GM23338 (cell line): Measurements from ENCODE around the gene THSD4.

Experiments
- EZH2 ChIP-seq: fragments of 200-600 bp; sonication (generic); IDR thresholded peaks from one replicate; pipeline ENCODE4 v1.8.0; 2017; ENCODE audit warnings: antibody characterized with exemption, mild to moderate bottlenecking, low read depth; ENCODE audit not compliant: unreplicated experiment
- JUNB ChIP-seq: IDR thresholded peaks from one replicate; pipeline ENCODE4 v1.6.1; 2016; ENCODE audit warnings: antibody characterized with exemption; ENCODE audit not compliant: unreplicated experiment
- POLR2AphosphoS5 ChIP-seq: IDR thresholded peaks from 2 replicates; pipeline ENCODE4 v1.6.1; 2016; ENCODE audit warnings: antibody characterized with exemption, low read depth
- TF ChIP-seq, protein P1 (sequence below), 2 experiments: fragments of 200-600 bp in 1 of 2; sonication (generic) in 1 of 2; conservative IDR thresholded peaks; 2 replicates each; pipeline versions ENCODE4 v1.5.1 to v1.6.1; 2016 to 2017; ENCODE audit warnings: antibody characterized with exemption in 2 of 2, low read depth in 2 of 2, mild to moderate bottlenecking in 2 of 2, moderate library complexity in 1 of 2
- TF ChIP-seq, protein P2 (sequence below): IDR thresholded peaks from one replicate; pipeline ENCODE4 v1.6.1; 2018; ENCODE audit warnings: antibody characterized with exemption; ENCODE audit not compliant: unreplicated experiment

- TF ChIP-seq POLR2AphosphoS5 (no peak), EZH2 (no peak), JUNB (no peak)
- TF ChIP-seq, protein P1, sequence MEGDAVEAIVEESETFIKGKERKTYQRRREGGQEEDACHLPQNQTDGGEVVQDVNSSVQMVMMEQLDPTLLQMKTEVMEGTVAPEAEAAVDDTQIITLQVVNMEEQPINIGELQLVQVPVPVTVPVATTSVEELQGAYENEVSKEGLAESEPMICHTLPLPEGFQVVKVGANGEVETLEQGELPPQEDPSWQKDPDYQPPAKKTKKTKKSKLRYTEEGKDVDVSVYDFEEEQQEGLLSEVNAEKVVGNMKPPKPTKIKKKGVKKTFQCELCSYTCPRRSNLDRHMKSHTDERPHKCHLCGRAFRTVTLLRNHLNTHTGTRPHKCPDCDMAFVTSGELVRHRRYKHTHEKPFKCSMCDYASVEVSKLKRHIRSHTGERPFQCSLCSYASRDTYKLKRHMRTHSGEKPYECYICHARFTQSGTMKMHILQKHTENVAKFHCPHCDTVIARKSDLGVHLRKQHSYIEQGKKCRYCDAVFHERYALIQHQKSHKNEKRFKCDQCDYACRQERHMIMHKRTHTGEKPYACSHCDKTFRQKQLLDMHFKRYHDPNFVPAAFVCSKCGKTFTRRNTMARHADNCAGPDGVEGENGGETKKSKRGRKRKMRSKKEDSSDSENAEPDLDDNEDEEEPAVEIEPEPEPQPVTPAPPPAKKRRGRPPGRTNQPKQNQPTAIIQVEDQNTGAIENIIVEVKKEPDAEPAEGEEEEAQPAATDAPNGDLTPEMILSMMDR (conservative IDR thresholded peaks at IDR 0.05; ENCODE audit: low read depth in 2 of 2) = no peak
- TF ChIP-seq, protein P2, sequence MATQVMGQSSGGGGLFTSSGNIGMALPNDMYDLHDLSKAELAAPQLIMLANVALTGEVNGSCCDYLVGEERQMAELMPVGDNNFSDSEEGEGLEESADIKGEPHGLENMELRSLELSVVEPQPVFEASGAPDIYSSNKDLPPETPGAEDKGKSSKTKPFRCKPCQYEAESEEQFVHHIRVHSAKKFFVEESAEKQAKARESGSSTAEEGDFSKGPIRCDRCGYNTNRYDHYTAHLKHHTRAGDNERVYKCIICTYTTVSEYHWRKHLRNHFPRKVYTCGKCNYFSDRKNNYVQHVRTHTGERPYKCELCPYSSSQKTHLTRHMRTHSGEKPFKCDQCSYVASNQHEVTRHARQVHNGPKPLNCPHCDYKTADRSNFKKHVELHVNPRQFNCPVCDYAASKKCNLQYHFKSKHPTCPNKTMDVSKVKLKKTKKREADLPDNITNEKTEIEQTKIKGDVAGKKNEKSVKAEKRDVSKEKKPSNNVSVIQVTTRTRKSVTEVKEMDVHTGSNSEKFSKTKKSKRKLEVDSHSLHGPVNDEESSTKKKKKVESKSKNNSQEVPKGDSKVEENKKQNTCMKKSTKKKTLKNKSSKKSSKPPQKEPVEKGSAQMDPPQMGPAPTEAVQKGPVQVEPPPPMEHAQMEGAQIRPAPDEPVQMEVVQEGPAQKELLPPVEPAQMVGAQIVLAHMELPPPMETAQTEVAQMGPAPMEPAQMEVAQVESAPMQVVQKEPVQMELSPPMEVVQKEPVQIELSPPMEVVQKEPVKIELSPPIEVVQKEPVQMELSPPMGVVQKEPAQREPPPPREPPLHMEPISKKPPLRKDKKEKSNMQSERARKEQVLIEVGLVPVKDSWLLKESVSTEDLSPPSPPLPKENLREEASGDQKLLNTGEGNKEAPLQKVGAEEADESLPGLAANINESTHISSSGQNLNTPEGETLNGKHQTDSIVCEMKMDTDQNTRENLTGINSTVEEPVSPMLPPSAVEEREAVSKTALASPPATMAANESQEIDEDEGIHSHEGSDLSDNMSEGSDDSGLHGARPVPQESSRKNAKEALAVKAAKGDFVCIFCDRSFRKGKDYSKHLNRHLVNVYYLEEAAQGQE = no peak
These were observed 113.1 kb downstream of the THSD4 start for GRCh38 chr15:71228403-71228802.
